Measurements from ENCODE around the gene DECR2. TPM values are rescaled to one million over a fixed set of nuclear protein-coding genes. Genes with fewer than 3 reads are reported as not detected.

Gene DECR2
- total and polyA plus RNA-seq, 2 of the 13 experiments (the other 11 are each of a cell fraction or from before 2014, with no cell fraction given) = 36.3 to 44.6 TPM

DNA sequence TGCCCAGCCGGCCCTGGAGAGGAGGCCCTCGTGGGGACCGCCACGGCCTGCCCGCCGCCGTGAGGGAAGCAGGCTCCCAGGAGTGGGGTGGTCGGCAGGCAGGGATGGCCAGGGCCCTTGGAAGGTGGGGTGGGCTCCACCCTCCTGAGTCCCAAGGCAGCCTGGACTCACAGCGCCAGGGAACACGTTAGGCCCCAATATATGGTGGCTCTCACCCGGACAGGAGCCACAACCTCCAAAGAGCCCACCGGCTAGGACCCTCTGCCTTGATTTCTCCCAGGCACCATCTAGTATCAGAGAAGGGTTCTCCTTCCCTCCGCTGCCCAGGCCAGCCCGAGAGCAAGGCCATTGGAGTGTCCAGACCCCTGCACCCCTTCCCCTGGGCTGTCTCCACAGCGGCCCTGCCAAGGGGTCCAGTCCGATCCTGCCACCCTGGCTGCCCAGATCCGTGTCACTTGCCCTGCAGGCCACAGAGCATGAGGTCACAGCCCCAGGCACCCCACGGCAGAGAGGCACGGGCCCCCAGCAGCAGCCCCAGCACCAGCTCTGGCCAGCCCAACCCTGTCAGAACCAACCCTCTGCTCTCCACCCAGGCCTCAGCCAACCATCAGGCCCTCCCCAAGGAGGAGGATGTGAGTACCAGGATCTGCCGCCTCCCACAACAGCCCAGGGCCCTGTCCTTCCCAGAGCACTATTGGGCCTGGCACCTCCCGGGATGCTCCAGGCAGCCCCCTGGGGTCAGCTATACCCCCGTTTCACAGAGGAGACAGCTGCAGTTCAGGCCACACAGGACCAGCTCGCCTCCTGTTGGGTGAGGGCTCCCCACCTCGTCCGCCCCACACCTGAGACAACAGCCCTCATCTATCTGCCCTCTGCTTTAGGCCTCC is 48.0 kb upstream of the DECR2 start (continued):
- TF ChIP-seq, protein P1, sequence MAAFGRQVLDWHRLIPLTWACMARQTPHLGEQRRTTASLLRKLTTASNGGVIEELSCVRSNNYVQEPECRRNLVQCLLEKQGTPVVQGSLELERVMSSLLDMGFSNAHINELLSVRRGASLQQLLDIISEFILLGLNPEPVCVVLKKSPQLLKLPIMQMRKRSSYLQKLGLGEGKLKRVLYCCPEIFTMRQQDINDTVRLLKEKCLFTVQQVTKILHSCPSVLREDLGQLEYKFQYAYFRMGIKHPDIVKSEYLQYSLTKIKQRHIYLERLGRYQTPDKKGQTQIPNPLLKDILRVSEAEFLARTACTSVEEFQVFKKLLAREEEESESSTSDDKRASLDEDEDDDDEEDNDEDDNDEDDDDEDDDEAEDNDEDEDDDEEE (CRISPR knock-in tag; IDR thresholded peaks at IDR 0.05) = peak; percentile 77; the same call in 1 of the 2 replicates
- no peak for TF ChIP-seq SOX13 (IDR thresholded peaks at IDR 0.05)
- no peak for TF ChIP-seq SOX13 (CRISPR knock-in tag; conservative IDR thresholded peaks at IDR 0.05 in 1 of 2, IDR thresholded peaks at IDR 0.05 in 1 of 2)
- 0 out of 2 replicates have a peak, but pooled peaks have one; percentile 22 for TF ChIP-seq CENPT (CRISPR knock-in tag; IDR thresholded peaks at IDR 0.05; ENCODE audit: low read depth)
- 0 out of 2 replicates have a peak, but pooled peaks have one; percentile 25 for TF ChIP-seq BRCA1 (CRISPR knock-in tag; IDR thresholded peaks at IDR 0.05)

DNA sequence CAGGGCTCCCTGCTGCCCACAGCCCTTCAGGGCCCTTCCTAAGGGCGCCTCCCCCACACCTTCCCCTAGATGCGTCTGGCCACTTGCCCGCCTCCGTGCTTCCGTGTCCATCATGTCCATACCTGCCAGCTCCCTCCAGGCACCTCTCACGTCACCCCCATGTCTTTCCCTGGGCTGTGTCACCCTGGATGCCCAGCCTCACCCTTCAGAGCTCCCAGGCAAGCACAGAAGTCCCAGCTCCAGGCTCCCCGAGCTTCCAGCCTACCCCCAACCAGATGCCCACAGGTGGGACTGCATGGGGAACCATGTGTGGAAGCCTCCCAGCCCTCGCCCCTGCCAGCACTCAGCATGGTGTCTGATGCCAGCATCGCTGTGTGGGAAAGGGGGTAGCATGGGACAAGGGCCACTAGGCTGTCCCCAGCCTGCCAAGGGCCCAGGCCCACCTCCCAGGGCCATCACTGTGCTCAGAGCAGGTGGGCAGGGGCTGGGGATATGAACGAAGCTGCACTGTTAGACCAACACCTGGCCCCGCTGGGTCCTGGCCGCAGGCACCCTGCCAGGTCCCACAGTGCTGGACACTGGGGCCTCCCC is 47.3 kb upstream of the DECR2 start:
- FAIRE-seq = no peak
- POLR2A ChIA-PET = no interaction called here
- BruUV-seq (replicated peaks) = no TSS peak
- no peaks in the 10 kb centered on the region for H3K27me3 ChIP-seq (ENCODE audit: control insufficient read depth in 1 of 2, insufficient read depth in 2 of 2, low read length in 2 of 2)
- CTCF ChIA-PET (ENCODE audit: low intra/inter-chr PET ratio, low total read pairs) = no interaction called here
- no peak overlapping the region for H2AFZ ChIP-seq (ENCODE audit: low read length)
- intact Hi-C loops (cut with micrococcal nuclease; ENCODE audit: unreplicated experiment) (no loop called here), in situ Hi-C loops (cut with HindIII; ENCODE audit: extremely low pct_ligation_motif_present, low pct_unique_long_range_greater_than_20kb) (no loop called here)
- WGBS (ENCODE audit: low lambda C conversion rate) = 80% methylated on average over 9 of the region's 12 CpGs
- no peak overlapping the region for H3K27ac ChIP-seq (ENCODE audit: extremely low read length, insufficient read depth, low read length)
- H3K4me1 ChIP-seq (ENCODE audit: insufficient read depth, low read length) = peaks cover 72% of the 10 kb centered on the region
- H3K4me2 ChIP-seq (ENCODE audit: low read depth, low read length) = peak overlapping the region; percentile 100
- ATAC-seq = no peak
- 0 out of 2 replicates have a peak, but pooled peaks cover under 1% of the 10 kb centered on the region for H4K20me1 ChIP-seq (ENCODE audit: insufficient read depth, low read length)
- peaks cover 1 to 8% of the 10 kb centered on the region in 2 experiments; a peak in 2 of 5 replicates for H3K36me3 ChIP-seq (replicated peaks in 1 of 2; ENCODE audit: control insufficient read depth in 1 of 2, insufficient read depth in 2 of 2, low read length in 2 of 2)
- H3K9ac ChIP-seq (ENCODE audit: insufficient read depth, low read depth, low read length) = peak overlapping the region; percentile 85; the same call in 1 of the 2 replicates
- DNase-seq (ENCODE audit: low spot score) = no peak
- H3K79me2 ChIP-seq (ENCODE audit: insufficient read depth, low read length) = peaks cover 25% of the 10 kb centered on the region
- H3K9me3 ChIP-seq (ENCODE audit: low read length) = no peaks in the 10 kb centered on the region
- H3K4me3 ChIP-seq (replicated peaks in 1 of 3; ENCODE audit: insufficient read depth in 1 of 3, low read depth in 2 of 3, low read length in 3 of 3) = peak overlapping the region in 2 of 3 experiments; percentile 78 to 84; a peak in 3 of 6 replicates
- TF ChIP-seq ZNF468 (CRISPR knock-in tag; IDR thresholded peaks at IDR 0.05) = no peak
- 0 out of 2 replicates have a peak, but pooled peaks have one; percentile 35 for TF ChIP-seq MEIS1 (CRISPR knock-in tag; IDR thresholded peaks at IDR 0.05; ENCODE audit: borderline replicate concordance)
- TF ChIP-seq FOXA3 (CRISPR knock-in tag; IDR thresholded peaks at IDR 0.05) = no peak
- no peak for TF ChIP-seq ONECUT2 (CRISPR knock-in tag; IDR thresholded peaks at IDR 0.05)
- TF ChIP-seq, protein P2, sequence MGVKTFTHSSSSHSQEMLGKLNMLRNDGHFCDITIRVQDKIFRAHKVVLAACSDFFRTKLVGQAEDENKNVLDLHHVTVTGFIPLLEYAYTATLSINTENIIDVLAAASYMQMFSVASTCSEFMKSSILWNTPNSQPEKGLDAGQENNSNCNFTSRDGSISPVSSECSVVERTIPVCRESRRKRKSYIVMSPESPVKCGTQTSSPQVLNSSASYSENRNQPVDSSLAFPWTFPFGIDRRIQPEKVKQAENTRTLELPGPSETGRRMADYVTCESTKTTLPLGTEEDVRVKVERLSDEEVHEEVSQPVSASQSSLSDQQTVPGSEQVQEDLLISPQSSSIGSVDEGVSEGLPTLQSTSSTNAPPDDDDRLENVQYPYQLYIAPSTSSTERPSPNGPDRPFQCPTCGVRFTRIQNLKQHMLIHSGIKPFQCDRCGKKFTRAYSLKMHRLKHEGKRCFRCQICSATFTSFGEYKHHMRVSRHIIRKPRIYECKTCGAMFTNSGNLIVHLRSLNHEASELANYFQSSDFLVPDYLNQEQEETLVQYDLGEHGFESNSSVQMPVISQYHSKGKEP (CRISPR knock-in tag; IDR thresholded peaks at IDR 0.05) = no peak
- TF ChIP-seq, protein P3, sequence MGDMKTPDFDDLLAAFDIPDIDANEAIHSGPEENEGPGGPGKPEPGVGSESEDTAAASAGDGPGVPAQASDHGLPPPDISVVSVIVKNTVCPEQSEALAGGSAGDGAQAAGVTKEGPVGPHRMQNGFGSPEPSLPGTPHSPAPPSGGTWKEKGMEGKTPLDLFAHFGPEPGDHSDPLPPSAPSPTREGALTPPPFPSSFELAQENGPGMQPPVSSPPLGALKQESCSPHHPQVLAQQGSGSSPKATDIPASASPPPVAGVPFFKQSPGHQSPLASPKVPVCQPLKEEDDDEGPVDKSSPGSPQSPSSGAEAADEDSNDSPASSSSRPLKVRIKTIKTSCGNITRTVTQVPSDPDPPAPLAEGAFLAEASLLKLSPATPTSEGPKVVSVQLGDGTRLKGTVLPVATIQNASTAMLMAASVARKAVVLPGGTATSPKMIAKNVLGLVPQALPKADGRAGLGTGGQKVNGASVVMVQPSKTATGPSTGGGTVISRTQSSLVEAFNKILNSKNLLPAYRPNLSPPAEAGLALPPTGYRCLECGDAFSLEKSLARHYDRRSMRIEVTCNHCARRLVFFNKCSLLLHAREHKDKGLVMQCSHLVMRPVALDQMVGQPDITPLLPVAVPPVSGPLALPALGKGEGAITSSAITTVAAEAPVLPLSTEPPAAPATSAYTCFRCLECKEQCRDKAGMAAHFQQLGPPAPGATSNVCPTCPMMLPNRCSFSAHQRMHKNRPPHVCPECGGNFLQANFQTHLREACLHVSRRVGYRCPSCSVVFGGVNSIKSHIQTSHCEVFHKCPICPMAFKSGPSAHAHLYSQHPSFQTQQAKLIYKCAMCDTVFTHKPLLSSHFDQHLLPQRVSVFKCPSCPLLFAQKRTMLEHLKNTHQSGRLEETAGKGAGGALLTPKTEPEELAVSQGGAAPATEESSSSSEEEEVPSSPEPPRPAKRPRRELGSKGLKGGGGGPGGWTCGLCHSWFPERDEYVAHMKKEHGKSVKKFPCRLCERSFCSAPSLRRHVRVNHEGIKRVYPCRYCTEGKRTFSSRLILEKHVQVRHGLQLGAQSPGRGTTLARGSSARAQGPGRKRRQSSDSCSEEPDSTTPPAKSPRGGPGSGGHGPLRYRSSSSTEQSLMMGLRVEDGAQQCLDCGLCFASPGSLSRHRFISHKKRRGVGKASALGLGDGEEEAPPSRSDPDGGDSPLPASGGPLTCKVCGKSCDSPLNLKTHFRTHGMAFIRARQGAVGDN (CRISPR knock-in tag; IDR thresholded peaks at IDR 0.05) = peak; percentile 52
- no peak for TF ChIP-seq ZNF225 (CRISPR knock-in tag; IDR thresholded peaks at IDR 0.05)
- TF ChIP-seq ZNF883 (CRISPR knock-in tag; IDR thresholded peaks at IDR 0.05; ENCODE audit: not compliant biosample characterization) = peak; percentile 32
- TF ChIP-seq MAF1 (CRISPR knock-in tag; IDR thresholded peaks at IDR 0.05; ENCODE audit: borderline replicate concordance) = no peak

Data from HepG2 (cell line).